ENCODE measurements around the gene CPNE4. TPM values are rescaled to one million over a fixed set of nuclear protein-coding genes. Genes with fewer than 3 reads are reported as not detected.

The CPNE4 gene
- total and polyA plus RNA-seq, 5 donors from 2014 or later = not detected

DNA sequence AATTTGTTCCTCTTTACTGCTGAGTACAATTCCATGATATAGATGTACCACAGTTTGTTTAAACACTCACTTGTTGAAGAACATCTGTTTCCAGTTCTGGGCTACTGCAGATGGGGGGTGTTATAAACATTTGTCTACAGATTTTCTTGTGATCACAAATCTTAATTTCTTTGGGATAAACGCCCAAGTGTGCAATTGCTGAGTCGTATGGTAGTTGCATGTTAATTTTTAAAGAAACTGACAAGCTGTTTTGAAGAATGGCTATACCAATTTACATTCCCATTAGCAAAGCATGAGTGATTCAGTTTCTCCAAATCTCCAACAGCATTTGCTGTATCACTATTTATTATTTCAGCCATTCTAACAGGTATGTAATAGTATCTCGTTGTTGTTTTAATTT lies 290.0 kb downstream of the CPNE4 start:
- Mint-ChIP-seq H3K4me1 (no peaks in the 10 kb centered on the region), H3K36me3 (no peaks in the 10 kb centered on the region), H3K9me3 (peaks cover 0 to 6% (median 0%) of the 10 kb centered on the region in 7 donors), H3K27me3 (no peaks in the 10 kb centered on the region), H3K4me3 (no peak overlapping the region), H3K27ac (no peak overlapping the region)
- Histone ChIP-seq H3K36me3 (ENCODE audit: control insufficient read depth, insufficient read depth, low read length) (no peaks in the 10 kb centered on the region), H3K4me3 (ENCODE audit: low read depth, low read length) (no peak overlapping the region), H3K27me3 (ENCODE audit: control insufficient read depth, insufficient read depth, low read length) (no peaks in the 10 kb centered on the region), H3K27ac (ENCODE audit: insufficient read depth, low read length, poor library complexity, severe bottlenecking) (no peak overlapping the region), H3K4me1 (ENCODE audit: control insufficient read depth, insufficient read depth, low read length, poor library complexity, severe bottlenecking) (no peaks in the 10 kb centered on the region), H3K9me3 (ENCODE audit: control insufficient read depth in 2 of 2, low read length in 2 of 2) (no peaks in the 10 kb centered on the region)
- ATAC-seq (ENCODE audit: low read depth in 2 of 2) (no peak), DNase-seq (no peak)

DNA sequence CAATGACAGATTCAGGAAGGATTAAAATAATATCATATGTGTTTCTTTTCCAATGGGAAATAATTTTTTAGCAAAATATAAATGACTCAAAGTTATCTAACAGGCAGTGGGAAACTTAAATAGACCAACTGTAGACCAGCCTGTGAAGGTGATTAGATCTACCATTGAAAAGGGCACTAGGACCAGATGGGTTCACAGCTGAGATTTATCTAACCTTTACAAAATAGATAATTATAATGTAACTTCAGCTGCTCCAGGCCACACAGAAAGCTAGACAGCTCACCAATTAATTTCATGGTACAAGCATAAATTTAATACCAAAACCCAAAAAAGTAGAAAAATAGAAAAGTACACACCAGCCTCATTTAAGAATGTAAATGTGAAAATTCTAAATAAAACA lies 291.7 kb downstream of the CPNE4 start:
- H3K9me3 Mint-ChIP-seq = peaks cover 0 to 6% (median 0%) of the 10 kb centered on the region in 7 donors
- no peaks in the 10 kb centered on the region for H3K27me3 ChIP-seq (ENCODE audit: control insufficient read depth, insufficient read depth, low read length)
- H3K36me3 Mint-ChIP-seq = no peaks in the 10 kb centered on the region
- H3K9me3 ChIP-seq (ENCODE audit: control insufficient read depth in 2 of 2, low read length in 2 of 2) = no peaks in the 10 kb centered on the region
- no peak overlapping the region for H3K4me3 Mint-ChIP-seq
- no peak overlapping the region for H3K27ac ChIP-seq (ENCODE audit: insufficient read depth, low read length, poor library complexity, severe bottlenecking)
- no peaks in the 10 kb centered on the region for H3K4me1 ChIP-seq (ENCODE audit: control insufficient read depth, insufficient read depth, low read length, poor library complexity, severe bottlenecking)
- no peaks in the 10 kb centered on the region for H3K4me1 Mint-ChIP-seq
- H3K27me3 Mint-ChIP-seq = no peaks in the 10 kb centered on the region
- DNase-seq (no peak), ATAC-seq (ENCODE audit: low read depth in 2 of 2) (no peak)
- no peak overlapping the region for H3K4me3 ChIP-seq (ENCODE audit: low read depth, low read length)
- no peak overlapping the region for H3K27ac Mint-ChIP-seq
- H3K36me3 ChIP-seq (ENCODE audit: control insufficient read depth, insufficient read depth, low read length) = no peaks in the 10 kb centered on the region

DNA sequence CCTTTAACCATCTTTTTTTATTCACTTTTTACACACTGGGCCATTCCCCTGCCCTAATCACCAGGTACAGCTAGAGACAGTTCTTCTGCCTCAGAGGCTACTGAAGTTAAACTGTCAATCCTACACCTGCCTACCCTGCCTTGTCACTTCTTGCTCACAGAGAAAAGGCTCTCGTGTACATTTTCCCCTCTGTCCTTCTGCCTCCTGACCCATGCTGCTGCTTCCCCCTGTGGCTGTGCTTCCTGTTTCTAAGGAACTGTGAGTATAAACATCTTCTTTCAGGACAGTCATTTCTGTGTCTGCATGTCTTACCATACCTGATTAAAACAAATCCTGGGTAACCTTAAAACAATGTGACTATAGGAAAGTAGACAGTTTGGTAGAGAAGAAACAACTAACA lies 295.6 kb downstream of the CPNE4 start:
- Mint-ChIP-seq H3K4me1 (no peaks in the 10 kb centered on the region), H3K27ac (no peak overlapping the region), H3K36me3 (no peaks in the 10 kb centered on the region), H3K4me3 (no peak overlapping the region), H3K27me3 (no peaks in the 10 kb centered on the region), H3K9me3 (peaks cover 0 to 4% (median 0%) of the 10 kb centered on the region in 7 donors)
- Histone ChIP-seq H3K36me3 (ENCODE audit: control insufficient read depth, insufficient read depth, low read length) (no peaks in the 10 kb centered on the region), H3K4me3 (ENCODE audit: low read depth, low read length) (no peak overlapping the region), H3K9me3 (ENCODE audit: control insufficient read depth in 2 of 2, low read length in 2 of 2) (no peaks in the 10 kb centered on the region), H3K4me1 (ENCODE audit: control insufficient read depth, insufficient read depth, low read length, poor library complexity, severe bottlenecking) (no peaks in the 10 kb centered on the region), H3K27ac (ENCODE audit: insufficient read depth, low read length, poor library complexity, severe bottlenecking) (no peak overlapping the region), H3K27me3 (ENCODE audit: control insufficient read depth, insufficient read depth, low read length) (peaks cover 2% of the 10 kb centered on the region)
- ATAC-seq (ENCODE audit: low read depth in 2 of 2) = no peak
- no peak for DNase-seq

DNA sequence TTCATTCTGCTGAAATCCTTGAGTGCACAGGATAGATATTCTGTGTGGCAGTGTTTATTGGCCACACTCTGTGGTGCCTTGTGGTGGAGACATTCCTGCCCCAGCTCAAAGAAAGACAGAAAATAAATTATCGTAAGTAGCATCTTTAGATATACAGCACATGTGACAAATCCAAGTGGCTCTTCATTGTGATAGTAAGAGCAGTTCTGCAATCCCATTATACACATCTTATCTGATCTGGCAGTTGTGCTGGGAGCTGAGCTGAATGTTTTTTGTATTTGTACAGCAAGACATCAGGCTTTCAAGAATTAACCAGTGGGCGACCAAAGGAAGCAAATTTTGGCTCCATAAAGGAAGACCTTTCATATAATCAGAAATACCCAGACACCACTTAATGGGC lies 296.7 kb downstream of the CPNE4 start:
- Histone ChIP-seq H3K36me3 (ENCODE audit: control insufficient read depth, insufficient read depth, low read length) (no peaks in the 10 kb centered on the region), H3K27ac (ENCODE audit: insufficient read depth, low read length, poor library complexity, severe bottlenecking) (no peak overlapping the region), H3K27me3 (ENCODE audit: control insufficient read depth, insufficient read depth, low read length) (peaks cover 2% of the 10 kb centered on the region), H3K4me3 (ENCODE audit: low read depth, low read length) (no peak overlapping the region), H3K4me1 (ENCODE audit: control insufficient read depth, insufficient read depth, low read length, poor library complexity, severe bottlenecking) (no peaks in the 10 kb centered on the region), H3K9me3 (ENCODE audit: control insufficient read depth in 2 of 2, low read length in 2 of 2) (no peaks in the 10 kb centered on the region)
- ATAC-seq (ENCODE audit: low read depth in 2 of 2) (no peak), DNase-seq (no peak)
- no peak overlapping the region for H3K4me3 Mint-ChIP-seq
- no peaks in the 10 kb centered on the region for H3K36me3 Mint-ChIP-seq
- H3K27ac Mint-ChIP-seq = no peak overlapping the region
- no peaks in the 10 kb centered on the region for H3K4me1 Mint-ChIP-seq
- H3K9me3 Mint-ChIP-seq = peaks cover 0 to 2% (median 0%) of the 10 kb centered on the region in 7 donors
- no peaks in the 10 kb centered on the region for H3K27me3 Mint-ChIP-seq

DNA sequence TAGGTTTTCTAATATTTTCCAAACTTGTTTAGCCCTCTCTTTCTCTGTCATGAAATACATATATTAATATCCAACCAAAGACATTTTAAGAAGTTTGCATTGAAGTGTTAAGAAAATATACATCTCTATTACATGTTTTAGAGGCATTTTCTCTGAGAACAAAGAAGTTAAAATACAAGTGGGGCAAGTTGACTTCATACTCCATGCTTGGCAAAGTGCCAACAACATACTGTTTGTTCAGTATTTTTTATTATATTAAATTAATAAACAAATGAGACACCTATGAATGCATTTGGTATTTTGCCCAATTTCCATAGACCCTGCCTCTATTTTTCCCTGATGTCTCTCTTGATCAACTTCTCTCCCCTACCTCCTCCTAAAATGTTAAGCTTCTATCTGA lies 299.3 kb downstream of the CPNE4 start:
- Mint-ChIP-seq H3K27me3 (peaks cover 2% of the 10 kb centered on the region), H3K4me1 (no peaks in the 10 kb centered on the region), H3K36me3 (no peaks in the 10 kb centered on the region), H3K4me3 (no peak overlapping the region), H3K27ac (no peak overlapping the region), H3K9me3 (no peaks in the 10 kb centered on the region)
- Histone ChIP-seq H3K9me3 (ENCODE audit: control insufficient read depth in 2 of 2, low read length in 2 of 2) (no peaks in the 10 kb centered on the region), H3K27ac (ENCODE audit: insufficient read depth, low read length, poor library complexity, severe bottlenecking) (no peak overlapping the region), H3K4me3 (ENCODE audit: low read depth, low read length) (no peak overlapping the region), H3K4me1 (ENCODE audit: control insufficient read depth, insufficient read depth, low read length, poor library complexity, severe bottlenecking) (no peaks in the 10 kb centered on the region), H3K36me3 (ENCODE audit: control insufficient read depth, insufficient read depth, low read length) (no peaks in the 10 kb centered on the region), H3K27me3 (ENCODE audit: control insufficient read depth, insufficient read depth, low read length) (peaks cover 2% of the 10 kb centered on the region)
- ATAC-seq (ENCODE audit: low read depth in 2 of 2) (no peak), DNase-seq (no peak)

DNA sequence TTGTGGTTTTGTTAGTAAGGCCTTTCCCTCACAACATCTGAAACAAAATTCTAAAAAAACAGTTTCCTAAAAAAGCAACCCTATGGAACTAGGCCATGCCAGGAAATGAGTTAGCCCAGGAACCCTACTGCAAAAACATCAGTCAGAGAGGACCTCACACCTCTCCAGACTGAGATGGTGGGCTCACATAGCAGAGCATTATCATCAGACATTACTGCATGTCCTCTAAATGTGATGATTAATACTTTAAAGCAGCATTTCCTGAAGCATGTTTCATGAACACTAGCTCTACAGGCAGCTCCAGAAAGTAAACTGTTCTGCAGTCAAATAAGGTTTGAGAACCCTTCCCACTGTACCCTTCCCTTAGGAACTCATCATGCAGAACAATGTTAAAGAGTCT lies 299.7 kb downstream of the CPNE4 start:
- Histone ChIP-seq H3K27ac (ENCODE audit: insufficient read depth, low read length, poor library complexity, severe bottlenecking) (no peak overlapping the region), H3K4me3 (ENCODE audit: low read depth, low read length) (no peak overlapping the region), H3K9me3 (ENCODE audit: control insufficient read depth in 2 of 2, low read length in 2 of 2) (no peaks in the 10 kb centered on the region), H3K36me3 (ENCODE audit: control insufficient read depth, insufficient read depth, low read length) (no peaks in the 10 kb centered on the region), H3K27me3 (ENCODE audit: control insufficient read depth, insufficient read depth, low read length) (peaks cover 2% of the 10 kb centered on the region), H3K4me1 (ENCODE audit: control insufficient read depth, insufficient read depth, low read length, poor library complexity, severe bottlenecking) (no peaks in the 10 kb centered on the region)
- Mint-ChIP-seq H3K9me3 (no peaks in the 10 kb centered on the region), H3K4me3 (no peak overlapping the region), H3K27ac (no peak overlapping the region), H3K27me3 (peaks cover 5% of the 10 kb centered on the region), H3K36me3 (no peaks in the 10 kb centered on the region), H3K4me1 (no peaks in the 10 kb centered on the region)
- ATAC-seq (ENCODE audit: low read depth in 2 of 2) = no peak
- no peak for DNase-seq

DNA sequence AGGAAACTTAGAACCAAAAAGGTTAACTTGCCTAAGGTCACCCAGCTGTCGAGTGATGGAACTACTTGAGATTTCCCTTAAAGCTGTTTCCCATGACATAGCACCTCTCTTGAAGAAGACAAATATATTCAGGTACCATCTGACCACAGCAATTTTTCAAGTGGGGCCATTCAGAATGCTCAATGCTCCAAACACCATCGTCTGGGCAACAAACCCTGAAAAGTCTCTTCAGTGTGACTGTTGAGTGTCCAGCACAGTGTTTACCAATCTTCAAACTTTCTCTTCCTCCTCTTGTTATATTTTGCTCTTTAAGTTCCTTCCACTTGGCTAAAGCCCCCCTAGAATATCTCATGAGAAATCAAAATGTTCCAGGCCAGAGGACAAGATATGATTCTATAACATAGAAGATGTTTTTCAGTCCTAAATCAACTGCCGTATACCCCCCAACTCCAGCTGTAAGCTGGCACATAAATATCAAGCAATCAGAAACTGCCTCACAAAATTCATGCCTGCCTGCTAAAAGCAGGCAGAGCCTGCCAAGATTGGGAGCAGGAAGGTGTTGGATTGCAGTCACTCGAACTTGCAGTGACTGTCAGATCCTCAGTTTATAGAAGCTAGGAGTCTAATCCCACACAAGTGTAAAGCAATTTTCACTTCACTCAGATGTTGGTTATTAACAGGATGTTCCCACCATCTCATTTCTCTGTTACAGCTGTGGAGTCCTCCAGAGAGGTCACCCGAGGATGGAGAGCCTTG lies 301.6 kb downstream of the CPNE4 start:
- peaks cover 5% of the 10 kb centered on the region for H3K27me3 Mint-ChIP-seq
- ATAC-seq (ENCODE audit: low read depth in 2 of 2) (no peak), DNase-seq (no peak)
- no peak overlapping the region for H3K4me3 Mint-ChIP-seq
- Histone ChIP-seq H3K36me3 (ENCODE audit: control insufficient read depth, insufficient read depth, low read length) (no peaks in the 10 kb centered on the region), H3K4me3 (ENCODE audit: low read depth, low read length) (no peak overlapping the region), H3K4me1 (ENCODE audit: control insufficient read depth, insufficient read depth, low read length, poor library complexity, severe bottlenecking) (no peaks in the 10 kb centered on the region), H3K9me3 (ENCODE audit: control insufficient read depth in 2 of 2, low read length in 2 of 2) (no peaks in the 10 kb centered on the region), H3K27me3 (ENCODE audit: control insufficient read depth, insufficient read depth, low read length) (peaks cover 2% of the 10 kb centered on the region), H3K27ac (ENCODE audit: insufficient read depth, low read length, poor library complexity, severe bottlenecking) (no peak overlapping the region)
- H3K9me3 Mint-ChIP-seq = no peaks in the 10 kb centered on the region
- no peaks in the 10 kb centered on the region for H3K4me1 Mint-ChIP-seq
- no peaks in the 10 kb centered on the region for H3K36me3 Mint-ChIP-seq
- H3K27ac Mint-ChIP-seq = no peak overlapping the region

DNA sequence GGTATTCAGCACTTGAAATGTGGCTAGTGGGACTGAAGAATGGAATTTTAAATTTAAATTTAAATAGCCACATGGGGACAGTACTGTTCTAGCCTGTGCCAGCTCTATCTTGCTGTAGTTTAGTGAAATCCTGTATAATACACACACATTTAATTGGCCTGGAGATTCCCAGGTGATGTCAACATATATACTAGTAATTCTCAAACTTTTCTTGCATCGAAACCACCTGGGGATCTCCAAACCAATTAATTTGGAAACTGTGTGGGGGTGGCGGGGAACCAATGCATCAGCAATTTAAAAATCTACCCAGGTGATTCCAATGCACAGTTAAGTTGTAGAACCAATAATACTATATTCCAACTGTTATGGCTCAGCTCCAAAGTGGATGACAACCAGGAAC lies 303.1 kb downstream of the CPNE4 start:
- Mint-ChIP-seq H3K4me1 (no peaks in the 10 kb centered on the region), H3K27me3 (peaks cover 5% of the 10 kb centered on the region), H3K36me3 (no peaks in the 10 kb centered on the region), H3K27ac (no peak overlapping the region), H3K9me3 (no peaks in the 10 kb centered on the region), H3K4me3 (no peak overlapping the region)
- ATAC-seq (ENCODE audit: low read depth in 2 of 2) = no peak
- no peaks in the 10 kb centered on the region for H3K36me3 ChIP-seq (ENCODE audit: control insufficient read depth, insufficient read depth, low read length)
- H3K9me3 ChIP-seq (ENCODE audit: control insufficient read depth in 2 of 2, low read length in 2 of 2) = no peaks in the 10 kb centered on the region
- DNase-seq = no peak
- H3K27ac ChIP-seq (ENCODE audit: insufficient read depth, low read length, poor library complexity, severe bottlenecking) = no peak overlapping the region
- no peaks in the 10 kb centered on the region for H3K4me1 ChIP-seq (ENCODE audit: control insufficient read depth, insufficient read depth, low read length, poor library complexity, severe bottlenecking)
- no peaks in the 10 kb centered on the region for H3K27me3 ChIP-seq (ENCODE audit: control insufficient read depth, insufficient read depth, low read length)
- no peak overlapping the region for H3K4me3 ChIP-seq (ENCODE audit: low read depth, low read length)

All from CD4-positive, CD25-positive, alpha-beta regulatory T cell (primary cell).